ENCODE measurements around the gene STX8.

Gene STX8

GRCh38 chr17:9242983-9243382, 332.6 kb downstream of the STX8 start:
- in situ Hi-C loops (cut with MboI; ENCODE audit: low sequenced_read_pairs) = no loop called here

DNA sequence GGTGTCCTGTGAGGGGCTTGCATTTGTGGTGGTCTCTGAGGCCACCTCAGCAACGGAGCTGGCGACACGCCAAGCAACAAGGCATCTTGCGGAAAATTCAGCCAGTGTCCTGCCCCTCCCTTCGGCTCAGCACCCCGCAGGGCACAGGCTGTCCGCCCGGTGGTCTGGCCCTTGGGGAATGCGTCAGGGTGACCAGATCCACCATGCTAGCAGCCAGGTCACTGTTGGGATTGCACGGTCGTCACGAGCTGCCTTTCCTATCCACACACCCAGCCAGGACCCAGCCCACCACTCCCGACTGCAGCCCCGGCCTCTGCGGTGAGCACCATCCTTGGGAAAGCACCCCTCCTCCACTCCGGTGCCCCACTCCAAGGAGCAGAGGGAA, 333.1 kb downstream of the STX8 start:
- in situ Hi-C loops (cut with MboI; ENCODE audit: low sequenced_read_pairs) = no loop called here

DNA sequence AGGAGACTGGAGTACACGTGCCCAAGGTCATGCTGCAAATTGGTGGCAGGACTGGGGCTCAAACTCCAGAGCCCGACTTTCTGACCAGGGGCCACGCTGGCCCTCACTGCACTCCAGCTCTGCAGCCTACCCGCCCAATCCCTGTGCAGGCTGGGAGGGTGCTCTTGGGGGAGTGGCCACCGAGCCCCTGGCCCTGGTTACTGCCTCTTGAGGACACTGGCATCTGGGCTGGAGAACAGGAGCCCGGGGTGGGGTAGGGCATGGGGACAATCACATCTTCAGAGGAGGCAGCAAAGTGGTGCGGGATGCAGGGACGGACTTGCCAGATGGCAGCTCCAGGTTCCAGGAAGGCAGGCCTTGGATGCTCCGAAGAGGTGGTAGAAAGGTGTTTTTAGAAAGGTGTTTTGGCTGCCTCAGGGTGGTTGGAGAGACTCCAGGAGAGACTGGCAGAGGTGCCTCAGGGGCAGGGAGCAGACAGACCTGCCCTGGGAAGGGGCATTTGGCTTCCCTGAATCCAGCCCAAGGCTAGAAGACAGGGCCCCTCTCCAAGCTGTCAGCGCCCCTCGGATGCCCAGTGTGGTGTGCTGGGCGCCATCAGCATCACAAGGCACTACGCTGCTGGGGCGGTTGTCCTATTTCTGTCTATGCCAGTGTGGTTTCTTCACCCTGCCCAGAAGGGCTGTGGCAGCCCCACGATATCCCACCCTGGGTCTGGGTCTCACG, 333.7 kb downstream of the STX8 start:
- in situ Hi-C loops (cut with MboI; ENCODE audit: low sequenced_read_pairs) = no loop called here

DNA sequence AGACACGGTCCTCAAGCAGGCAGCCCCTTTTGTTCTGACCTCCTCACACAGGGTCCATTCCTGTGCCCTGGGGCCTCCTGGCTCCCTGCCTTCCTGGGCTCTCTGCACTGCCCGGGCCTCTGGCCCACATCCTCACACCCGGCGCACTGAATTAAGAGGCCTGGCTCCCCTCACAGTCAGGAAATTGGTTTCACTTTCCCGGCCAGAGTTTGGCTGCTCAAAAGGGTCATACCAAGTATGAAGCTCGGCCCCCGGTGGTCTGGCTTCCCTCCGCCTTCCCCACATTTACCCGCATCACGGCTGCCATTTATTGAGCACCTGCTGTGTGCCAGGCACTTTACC, 334.3 kb downstream of the STX8 start:
- in situ Hi-C loops (cut with MboI; ENCODE audit: low sequenced_read_pairs) = no loop called here

DNA sequence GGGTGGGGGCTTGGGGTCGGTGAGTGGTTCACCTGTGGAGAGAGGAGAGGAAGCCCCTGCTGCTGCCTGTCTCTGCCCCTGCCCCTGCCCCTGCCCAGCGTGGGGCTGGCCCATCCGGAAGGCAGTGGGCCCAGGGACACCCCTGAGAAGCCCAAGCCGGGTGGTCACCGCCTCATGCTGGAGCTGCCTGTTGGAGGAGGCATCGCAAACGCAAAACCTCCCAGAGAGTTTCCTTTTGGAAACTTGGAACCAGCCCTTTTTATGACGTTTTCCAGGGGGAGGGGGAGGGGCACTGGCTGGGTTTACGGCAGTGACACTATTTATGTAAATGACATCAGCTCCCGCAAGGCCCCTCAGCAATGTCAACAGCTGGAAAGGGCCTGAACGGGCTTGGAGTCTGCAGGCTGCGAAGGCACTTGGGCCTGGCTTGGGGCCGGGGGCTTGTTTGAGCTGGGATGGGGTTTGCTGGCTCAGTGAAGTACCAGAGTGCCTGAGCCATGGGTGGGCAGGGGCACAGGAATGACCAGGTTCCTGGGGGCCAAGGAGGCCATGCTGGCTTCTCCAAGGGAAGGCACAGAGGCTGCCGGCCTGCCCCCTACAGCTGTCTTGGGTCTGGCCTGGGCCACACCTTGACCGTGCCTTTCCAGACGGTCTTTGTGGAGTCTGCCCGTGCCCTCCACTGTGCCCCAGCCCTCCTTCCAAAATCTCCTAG, 334.8 kb downstream of the STX8 start:
- in situ Hi-C loops (cut with MboI; ENCODE audit: low sequenced_read_pairs) = no loop called here

- in situ Hi-C loops (cut with MboI; ENCODE audit: low sequenced_read_pairs) = no loop called here
Observed at GRCh38 chr17:9239793-9240658, 335.6 kb downstream of the STX8 start.

GRCh38 chr17:9239246-9239792, 336.3 kb downstream of the STX8 start:
- in situ Hi-C loops (cut with MboI; ENCODE audit: low sequenced_read_pairs) = no loop called here

- in situ Hi-C loops (cut with MboI; ENCODE audit: low sequenced_read_pairs) = no loop called here
Observed at GRCh38 chr17:9238340-9239245, 337.0 kb downstream of the STX8 start.

DNA sequence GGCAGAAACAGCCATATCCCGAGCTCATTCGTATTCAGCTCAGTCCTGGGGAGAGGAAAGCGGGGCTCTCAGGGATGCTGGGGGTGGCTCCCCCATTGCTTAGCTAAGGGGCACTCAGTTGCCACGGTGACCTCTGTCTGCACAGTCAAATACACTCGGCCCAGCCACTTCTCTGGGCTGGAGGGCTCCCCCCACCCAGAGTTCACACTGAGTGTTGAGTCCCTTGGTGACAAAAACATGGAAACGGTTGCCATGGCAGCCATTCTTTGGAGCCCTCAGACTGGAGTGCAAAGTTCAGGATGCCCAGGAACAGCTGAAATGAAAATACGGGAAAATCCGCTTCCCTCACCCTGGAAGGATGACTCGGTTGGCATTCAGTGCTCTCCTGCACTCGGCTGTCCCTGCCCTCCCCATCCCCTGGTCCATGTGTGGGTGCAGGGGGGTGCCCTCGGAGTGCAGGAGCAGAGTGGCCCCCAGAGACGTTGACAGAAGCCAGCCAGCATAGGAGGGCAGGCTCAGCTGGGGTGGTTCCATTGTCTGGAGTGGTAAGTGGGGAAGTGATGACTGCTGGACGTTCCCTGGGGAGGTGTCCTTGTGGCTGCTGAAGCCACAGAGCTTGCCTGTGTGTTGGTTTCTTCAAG, 337.8 kb downstream of the STX8 start:
- in situ Hi-C loops (cut with MboI; ENCODE audit: low sequenced_read_pairs) = no loop called here

DNA sequence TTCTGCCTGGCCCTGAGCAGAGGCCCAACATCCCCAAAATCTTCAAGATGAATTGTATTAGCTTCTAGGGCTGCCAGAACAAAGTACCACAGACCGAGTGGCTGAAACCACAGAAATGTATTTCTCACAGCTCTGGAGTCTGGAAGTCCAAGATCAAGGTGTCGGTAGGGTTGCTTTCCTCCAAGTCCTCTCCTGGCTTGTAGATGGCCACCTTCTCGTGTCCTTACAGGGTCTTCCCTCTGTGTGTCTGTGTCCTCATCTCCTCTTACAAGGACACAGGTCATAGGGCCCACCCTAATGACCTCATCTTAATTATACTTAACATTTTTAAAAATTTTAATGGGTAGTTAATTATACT, 338.6 kb downstream of the STX8 start:
- in situ Hi-C loops (cut with MboI; ENCODE audit: low sequenced_read_pairs) = no loop called here

DNA sequence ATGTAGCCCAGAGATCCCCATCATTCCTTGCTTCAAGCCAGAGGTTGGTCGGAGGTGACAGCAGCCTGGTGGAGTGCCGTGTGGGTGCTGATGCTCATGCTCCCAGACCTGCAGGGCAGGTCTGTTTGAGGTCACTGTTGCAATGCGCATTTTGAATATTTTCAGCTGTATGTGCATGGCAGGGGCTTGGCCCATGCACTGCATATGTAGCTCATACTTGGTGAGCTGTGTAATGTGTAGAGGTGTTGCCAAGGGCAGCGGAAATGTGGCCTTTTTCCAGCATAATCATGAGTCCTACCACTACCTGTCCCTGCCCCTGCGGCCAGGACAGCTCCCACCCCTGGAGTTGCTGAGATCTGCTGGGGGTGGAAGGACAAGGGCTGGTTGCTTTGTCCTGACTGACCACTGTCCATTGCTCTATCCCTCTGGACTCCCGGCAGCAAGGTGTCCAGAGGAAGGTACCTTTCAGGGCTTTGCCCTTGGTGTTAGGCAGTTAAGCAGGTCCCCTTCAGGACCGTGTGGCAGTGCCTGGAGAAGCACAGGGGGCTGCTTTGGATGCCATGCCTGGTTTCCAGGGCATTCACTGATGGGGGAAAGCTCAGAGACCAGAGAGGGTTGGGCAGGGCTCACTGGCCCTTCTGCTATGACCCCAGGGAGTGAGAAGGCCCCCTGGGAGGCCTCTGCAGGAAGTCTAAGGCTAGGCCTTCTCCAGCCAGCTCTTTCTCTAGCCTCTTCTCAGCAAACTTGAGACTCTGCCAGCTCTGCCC, 339.2 kb downstream of the STX8 start:
- in situ Hi-C loops (cut with MboI; ENCODE audit: low sequenced_read_pairs) = no loop called here

DNA sequence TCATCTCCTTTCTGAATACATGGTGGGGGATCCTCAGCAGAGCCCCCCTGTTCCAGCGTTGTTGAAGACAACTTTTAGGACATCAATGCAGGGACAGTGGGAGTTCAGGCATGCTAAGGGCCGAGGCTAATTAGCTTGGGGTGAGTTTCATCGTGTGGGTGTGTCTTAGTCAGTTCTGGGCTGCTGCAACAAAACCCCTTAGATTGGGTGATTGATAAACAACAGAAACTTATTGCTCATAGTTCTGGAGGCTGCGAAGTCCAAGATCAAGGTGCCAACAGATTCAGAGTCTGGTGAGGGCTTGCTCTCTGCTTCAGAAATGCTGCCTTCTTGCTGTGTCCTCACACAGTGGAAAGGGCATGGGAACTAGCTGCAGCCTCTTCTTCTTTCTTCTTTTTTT, 340.3 kb downstream of the STX8 start:
- in situ Hi-C loops (cut with MboI; ENCODE audit: low sequenced_read_pairs) = no loop called here

- in situ Hi-C loops (cut with MboI; ENCODE audit: low sequenced_read_pairs) = no loop called here
Observed at GRCh38 chr17:9234389-9234945, 341.2 kb downstream of the STX8 start.

DNA sequence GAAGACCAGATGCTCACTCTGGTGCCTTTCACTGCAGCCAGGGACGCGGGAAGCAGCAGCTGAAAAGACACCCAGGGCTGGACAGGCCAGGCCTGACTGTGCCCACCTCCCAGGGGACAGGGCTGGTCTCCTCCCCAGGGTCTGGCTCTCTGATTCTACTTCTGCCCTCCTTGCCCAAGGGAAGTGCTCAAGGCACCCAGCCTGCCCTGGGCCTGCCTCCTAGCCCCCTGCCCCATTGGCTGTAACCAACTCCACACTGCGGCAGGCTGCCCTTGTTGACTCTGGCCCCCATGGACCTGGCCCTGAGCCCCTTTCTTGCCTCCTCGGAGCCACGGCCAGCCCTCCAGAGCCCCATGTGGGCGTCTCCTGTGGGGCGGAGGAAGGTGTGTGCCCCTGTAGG, 341.9 kb downstream of the STX8 start:
- in situ Hi-C loops (cut with MboI; ENCODE audit: low sequenced_read_pairs) = no loop called here

- in situ Hi-C loops (cut with MboI; ENCODE audit: low sequenced_read_pairs) = no loop called here
Observed at GRCh38 chr17:9233271-9233599, 342.4 kb downstream of the STX8 start.

GRCh38 chr17:9232591-9233270, 342.9 kb downstream of the STX8 start:
- in situ Hi-C loops (cut with MboI; ENCODE audit: low sequenced_read_pairs) = no loop called here

DNA sequence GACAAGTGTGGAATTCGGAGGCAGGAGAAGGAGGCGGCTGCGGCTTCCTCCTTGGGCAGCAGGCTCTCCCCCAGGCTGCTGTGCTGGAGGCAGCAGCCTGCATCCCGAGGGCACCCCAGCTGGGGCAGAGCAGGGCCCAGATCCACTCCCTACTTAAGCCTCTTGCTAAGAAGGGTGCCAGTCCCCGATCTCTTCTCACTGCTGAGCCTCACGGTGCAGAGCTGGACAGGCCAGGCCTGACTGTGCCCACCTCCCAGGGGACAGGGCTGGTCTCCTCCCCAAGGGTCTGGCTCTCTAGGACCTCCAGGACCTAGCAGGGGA, 343.5 kb downstream of the STX8 start:
- in situ Hi-C loops (cut with MboI; ENCODE audit: low sequenced_read_pairs) = no loop called here

DNA sequence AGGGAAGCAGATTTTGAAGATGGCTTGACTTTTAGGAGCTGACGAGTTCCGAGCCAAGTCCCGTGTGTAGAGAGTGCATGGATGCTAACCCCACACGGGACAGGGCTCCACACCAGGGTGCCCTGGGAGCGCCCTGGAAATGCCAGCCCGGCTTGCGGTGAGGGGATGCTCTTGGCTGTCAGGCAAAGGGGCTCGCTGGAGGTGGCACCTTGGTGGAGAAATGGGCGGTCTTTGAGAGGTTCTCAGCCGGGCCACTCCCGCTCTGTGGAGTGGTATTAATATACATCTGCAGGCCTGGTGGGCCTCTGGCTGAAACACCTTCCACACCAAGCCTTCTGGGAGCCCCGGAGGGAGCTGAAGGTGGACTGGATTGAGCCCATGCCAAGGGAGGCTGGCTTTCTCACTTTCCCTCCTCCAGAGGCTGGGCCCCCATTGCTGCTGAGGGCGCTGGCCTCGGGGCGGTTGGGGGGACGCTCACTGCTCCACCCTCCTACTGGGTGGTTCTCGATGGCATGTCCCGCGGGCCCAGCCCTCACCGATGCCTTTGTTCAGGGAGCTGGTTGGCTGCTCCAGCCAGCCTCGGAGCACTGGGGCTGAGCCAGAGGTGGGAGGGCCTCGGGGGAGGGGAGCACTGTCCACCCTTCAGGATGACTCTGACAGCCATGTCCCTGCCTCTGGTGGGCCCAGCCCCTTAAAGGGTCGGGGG, 344.0 kb downstream of the STX8 start:
- in situ Hi-C loops (cut with MboI; ENCODE audit: low sequenced_read_pairs) = no loop called here
